GM18498 (cell line): Measurements from ENCODE around the gene HOXA9.

Experiments
- ATAC-seq: cut with Tn5 transposase; IDR thresholded peaks from one replicate; pipeline ENCODE4 v1.9.1; 2021; ENCODE audit warnings: mild to moderate bottlenecking, moderate library complexity; ENCODE audit not compliant: unreplicated experiment

HOXA9 gene

DNA sequence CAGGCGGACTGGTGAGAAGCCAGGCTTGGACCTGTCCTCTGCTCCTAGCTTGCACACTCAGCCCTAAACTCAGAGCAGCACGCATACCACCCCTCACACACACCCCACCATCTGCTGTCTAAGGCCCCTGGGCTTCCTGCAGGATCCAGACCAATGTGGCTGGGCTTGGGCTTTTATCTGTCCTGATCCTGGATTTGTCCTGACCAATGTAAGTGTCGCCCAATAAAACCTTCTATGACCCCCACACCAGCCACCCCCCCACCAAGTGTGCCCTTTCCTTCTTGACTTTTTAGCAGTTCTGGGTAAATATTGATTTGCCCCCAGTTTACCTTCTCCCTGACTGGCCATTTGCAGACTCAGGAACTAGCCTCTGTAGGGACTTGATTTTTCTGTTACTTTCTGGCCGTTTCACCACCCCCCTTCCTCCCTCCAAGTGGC lies 36.3 kb upstream of the HOXA9 start:
- no peak for ATAC-seq

DNA sequence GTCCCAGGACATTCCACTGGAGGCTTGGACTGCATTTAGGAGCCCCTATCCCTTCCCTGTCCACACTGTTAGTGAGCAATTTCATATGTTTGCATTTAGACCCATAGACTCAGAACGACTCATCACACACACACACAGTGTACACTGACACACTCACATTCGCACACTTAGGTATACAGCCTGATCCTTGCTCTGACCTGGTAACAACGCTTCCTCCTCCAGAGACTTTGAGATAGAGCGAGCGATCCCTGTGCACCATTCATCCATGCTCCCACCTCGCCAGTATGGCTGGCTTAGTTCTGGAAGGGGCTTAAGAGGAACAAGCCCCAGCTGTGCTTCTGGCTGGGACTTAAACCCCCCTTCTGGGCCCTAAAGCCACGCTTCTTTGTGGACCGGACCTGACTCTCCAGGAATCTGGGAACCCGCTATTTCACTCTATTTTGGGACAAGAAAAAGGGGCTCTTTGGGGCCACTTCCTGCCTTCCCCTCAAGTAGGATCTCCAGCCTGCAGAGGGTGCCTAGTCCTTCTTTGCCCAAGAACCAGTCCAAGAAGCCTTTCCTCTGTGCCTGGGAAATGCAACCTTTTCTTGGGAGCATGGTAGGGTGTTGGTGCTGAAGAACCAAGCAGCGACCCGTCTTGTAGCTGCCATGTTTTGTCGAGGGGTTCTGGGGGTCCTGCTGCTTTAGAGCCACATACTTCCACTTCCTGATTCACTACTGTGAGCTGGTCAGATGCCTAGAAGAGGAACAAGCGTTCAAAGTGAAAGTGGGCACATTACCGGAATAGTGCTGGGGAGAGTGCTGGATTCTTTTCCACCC lies 35.6 kb upstream of the HOXA9 start:
- ATAC-seq, result no peak

DNA sequence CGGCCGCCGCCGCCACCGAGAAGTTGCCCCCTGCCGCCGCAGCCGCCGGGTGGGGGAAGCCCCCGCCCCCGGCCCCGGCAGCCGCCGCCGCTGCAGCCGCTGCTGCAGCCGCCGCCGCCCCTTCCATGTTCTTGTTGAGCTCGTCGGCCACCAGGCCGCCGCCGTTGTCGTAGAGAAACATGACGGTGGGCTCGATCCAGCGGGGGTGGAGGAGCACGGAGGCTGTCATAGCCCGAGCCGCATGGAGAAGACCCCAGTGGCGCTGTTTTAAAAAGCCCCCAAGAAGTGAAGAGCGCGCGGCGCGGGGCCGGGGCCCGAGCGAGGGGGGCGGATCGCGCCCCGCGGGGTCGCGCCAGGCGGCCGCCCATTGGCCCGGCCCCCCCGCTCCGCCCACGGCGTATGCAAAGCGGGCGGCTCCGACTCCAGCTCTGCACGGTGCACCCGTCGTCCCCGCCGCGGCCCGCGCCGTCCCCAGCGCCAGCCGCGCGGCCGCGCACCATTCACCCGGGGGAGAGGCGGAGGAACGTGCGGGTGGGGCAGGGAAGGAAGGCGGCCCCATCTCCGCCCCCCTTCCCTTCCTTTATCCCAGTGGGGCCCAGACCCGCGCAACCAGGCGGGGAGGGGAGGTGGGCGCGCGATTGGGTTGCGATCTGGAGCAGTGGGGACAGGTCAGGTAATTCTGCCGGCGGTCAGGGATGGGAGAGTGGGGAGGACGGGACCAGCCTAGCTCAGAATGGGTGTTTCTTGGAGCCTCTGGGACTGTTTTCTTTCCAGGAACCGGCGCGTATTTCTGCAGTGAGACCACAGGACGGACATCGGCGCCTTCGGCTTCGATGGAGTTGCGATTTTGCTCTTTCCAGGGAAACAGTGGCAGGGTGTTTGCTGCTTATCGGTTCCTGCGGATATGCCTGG lies 34.8 kb upstream of the HOXA9 start, which contains the start of gene HOXA13:
Gene HOXA13 (minus strand): TSS at position 243 of the 912 bp plus-strand sequence. CDS start 14 bp downstream, at position 229.
- peak; percentile 48 for ATAC-seq

DNA sequence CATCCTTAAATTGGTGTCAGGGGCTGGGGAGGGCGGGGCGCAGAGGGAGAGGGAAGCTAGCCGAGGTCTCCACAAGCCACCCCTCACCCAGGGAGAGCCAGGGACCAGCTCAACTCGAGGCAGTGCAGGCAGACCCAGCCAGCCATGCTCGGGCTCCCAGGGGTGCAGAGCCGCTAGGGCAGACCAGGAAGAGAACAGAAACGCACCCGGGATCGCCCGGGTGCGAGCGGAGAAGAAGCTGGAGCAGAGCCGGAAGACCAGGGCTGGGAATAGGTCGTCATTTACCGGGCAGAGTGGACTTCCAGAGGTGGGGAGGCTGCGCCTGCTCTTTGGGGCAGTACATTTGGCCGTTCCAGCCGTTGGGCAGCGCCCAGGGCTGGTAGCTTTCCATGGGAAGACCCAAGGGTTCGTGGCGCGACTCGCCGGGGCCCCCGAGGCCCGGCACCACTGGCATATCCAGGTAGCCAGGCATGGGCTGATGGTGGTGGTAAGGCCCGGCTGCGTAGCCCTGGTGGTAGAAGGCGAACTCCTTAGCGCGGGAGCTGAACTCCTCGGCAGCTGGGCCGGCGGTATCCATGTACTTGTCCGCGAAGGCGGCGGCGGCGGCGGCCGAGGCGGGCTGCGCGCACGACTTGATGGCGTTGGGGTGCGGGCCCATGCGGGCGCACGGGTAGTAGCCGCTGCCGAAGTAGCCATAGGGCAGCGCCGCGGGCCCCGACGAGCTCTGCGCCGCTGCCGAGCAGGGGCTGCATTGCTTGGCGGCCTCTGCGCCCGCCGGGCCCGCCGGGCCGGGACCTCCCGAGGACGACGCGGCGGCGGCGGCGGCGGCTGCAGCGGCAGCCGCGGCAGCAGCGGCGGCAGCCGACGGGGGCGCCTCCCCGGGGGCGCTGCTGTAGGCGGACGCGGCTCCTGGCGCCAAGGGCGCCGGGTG lies 33.8 kb upstream of the HOXA9 start:
- ATAC-seq, result no peak

DNA sequence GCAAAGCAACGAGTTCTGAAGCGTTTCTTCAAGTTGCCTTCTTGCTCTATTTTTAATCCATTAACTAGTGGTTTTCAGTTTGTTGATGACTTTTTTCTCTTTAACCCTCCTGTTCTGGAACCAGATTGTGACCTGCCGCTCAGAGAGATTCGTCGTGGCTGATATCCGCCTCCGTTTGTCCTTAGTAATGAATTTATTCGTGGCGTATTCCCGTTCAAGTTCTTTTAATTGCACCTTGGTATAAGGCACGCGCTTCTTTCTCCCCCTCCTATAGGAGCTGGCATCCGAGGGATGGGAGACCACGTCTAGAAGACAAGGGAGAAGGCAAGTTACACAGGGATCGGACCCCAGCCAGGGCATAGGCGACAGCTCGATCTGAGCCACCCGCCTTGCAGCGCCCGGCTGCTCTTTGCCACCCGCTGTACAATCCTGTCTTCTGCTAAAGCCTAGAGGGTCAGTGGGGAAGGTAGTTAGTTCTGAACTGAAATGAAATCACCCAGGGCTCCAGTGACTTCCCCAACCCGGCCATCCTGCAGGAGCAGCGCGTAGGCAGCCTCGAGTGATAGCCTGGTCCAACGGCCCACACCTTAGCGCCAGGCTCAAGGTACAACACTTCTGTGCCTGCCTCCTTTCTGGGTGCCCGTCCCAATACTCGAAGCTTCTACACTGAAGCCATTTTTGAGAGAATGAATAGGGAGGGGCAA lies 33.0 kb upstream of the HOXA9 start:
- ATAC-seq, result no peak

DNA sequence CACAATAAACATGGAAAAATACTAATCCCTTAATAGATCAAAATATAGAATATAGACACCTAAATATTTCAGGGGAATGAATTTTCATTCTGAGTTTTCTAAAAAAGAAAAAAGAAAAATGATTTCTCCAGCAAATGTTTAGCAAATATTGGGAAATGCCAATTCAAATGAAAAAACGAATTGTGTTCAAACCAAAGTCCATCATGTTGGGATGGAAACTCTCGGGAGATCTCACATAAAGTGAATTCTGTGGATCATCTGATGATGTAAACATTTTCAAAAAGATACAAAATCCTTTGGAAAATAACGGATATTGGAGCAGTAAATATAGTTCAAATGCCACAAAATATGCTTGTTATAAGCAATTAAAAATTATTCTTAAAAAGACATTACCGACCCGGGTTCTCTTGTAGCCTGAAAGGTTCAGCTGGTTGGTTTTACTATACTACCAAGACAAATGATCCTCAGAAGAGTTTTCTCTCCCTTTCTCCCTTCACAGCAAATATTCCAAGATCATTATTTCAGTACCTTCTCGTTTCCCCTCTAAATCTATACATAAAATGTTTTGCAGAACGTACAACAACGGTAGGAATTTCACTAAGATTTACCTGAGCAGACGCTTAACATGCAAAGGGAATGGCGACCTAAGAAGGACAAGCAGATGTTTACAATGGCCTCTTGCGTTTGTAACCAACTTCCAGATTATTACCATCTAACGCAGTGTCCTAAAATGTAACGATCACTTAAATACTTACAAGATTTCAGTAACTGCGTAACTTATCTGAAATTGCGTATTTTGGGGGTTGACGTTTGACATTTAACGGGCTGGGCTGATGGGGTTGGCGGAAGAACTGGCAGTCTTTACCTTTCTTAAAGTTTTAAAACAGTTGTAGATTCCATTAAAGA lies 32.1 kb upstream of the HOXA9 start:
- ATAC-seq, result no peak

DNA sequence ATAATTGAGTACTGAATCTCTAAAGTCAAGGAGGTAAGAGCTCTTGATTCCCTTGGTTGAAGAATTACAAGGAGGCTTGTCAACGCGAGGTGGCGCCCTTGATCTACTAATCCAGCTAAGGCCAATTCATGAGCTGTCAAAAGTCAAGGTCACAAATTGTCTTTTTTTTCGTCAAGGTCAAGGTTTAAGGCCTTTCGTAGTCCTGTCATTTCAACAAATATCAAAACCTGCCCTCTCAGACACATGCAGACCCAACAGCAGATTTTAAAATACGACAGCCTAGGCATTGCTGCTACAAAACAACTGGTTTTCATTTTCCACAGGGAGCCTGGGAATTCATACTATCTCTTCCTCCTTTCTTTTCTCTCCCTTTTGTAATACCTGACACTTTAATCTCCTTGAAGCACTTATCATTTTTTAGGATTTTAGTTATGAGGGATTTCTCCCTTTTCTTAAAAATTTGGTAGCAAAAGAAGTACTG lies 31.0 kb upstream of the HOXA9 start:
- no peak for ATAC-seq

DNA sequence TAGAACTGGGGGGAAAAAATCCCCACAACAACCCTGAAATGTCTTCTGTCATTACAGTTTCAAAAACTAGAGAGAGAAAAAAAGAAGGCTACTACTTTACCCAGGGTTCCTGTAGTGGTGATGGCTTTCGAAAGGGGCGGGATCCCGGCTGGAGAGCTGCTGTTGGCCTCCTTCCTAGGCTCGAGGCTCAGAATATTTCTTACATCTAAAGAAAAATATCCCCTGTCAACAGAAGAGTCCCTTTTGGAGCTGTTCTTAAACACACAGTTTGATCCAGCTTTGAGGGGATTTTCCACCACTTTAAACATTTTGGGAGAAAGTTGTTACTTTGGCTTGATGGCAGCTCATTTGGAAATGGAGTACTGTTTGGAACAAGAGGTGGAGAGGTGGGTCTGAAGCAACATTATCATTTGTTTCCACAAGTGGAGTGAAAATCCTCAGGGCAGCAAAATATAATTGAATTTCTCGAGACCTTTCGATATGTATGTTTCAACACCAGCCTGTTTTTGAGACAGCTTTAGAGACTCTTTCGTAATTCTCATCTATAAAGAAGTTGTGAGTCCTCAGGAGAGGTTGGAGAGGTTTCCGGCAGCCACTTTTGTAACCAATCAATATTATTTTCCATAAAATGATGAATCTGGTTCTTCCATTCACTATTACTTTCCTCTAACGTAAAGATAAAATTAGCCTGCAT lies 29.5 kb upstream of the HOXA9 start:
- ATAC-seq, result no peak

DNA sequence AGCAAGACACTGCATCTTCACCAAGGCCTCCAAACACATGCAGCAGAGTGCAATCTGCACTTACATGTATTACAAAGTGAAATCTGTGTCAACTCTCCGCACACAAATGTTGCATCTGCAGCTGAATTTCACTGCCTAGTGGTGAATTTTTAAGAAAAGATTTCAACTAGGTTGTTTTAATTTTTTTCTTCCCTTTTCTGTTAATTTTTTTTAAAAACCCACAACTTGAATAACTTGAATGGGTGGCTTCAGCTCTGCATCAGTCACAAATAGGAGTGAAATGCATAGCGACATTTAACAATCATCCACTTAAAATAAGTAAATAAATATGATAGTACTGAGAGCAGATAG lies 28.6 kb upstream of the HOXA9 start:
- no peak for ATAC-seq

DNA sequence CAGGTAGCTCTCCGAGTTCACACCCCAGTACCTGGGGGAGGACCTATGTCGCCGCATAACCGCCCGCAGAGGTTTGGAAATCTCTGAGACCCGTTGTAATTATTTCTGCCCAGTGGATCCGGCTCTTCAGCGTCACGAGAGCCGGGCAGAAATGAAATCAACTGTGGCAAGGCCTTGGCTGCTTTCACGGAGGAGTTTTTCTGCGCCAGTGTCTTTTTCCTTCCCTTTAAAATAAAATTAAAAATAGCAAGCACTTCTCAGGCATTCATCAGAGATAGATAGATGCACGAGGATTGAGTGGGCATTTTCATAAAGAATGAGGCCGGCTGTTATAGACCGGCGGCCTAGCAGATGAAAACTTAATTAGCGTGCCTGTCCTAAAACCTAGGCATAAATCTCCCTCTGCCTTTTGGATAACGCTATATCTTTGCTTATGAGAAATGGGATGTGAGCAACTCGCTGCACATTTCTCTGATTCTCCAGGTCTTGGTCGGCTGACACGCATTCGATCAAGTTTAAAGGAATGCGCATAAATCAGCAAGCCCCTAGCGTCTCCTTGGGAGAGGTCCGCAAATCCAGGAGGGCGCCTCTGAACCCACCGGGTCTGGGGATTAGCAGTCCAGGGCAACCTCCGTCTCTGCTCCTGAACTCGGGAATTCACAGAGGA lies 28.1 kb upstream of the HOXA9 start:
- ATAC-seq, result no peak

DNA sequence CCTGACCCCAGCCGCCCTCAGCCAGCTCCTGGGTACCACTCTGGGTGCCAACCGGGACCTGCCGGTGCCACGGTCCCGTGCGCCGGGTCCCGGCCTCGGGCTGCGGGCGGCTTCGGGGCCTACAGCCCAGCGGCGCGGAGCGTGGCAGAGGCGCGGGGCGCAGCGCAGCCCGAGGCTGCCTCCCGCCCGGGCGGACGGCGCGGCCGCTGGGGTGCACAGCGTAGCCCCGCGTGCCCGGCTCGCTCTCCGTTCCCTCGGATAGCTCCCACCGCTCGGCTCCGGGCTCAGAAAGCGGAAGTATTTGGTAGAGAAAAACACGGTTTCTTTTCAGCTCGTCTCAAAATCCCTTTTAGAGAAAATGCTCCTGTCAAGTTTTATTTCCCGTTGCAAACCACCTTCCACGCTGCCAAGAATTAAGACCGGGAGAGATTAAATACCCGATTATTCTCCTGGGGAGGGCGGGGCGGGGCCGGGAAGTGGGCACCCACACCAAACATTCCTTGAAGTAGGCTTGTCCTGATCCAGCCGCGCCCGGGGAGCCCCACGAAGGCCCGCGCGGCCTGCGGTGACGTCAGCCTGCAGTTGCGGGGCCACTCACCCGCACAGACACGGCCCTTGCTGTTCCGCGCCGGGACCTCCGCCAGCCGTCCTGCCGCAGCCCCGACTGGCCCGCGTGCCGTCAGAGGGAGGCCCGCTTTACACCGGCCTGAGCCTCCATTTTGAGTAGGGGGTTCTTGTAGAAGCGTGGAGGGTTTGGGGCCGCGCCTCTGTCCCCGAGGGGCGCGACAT lies 27.4 kb upstream of the HOXA9 start:
- no peak for ATAC-seq

DNA sequence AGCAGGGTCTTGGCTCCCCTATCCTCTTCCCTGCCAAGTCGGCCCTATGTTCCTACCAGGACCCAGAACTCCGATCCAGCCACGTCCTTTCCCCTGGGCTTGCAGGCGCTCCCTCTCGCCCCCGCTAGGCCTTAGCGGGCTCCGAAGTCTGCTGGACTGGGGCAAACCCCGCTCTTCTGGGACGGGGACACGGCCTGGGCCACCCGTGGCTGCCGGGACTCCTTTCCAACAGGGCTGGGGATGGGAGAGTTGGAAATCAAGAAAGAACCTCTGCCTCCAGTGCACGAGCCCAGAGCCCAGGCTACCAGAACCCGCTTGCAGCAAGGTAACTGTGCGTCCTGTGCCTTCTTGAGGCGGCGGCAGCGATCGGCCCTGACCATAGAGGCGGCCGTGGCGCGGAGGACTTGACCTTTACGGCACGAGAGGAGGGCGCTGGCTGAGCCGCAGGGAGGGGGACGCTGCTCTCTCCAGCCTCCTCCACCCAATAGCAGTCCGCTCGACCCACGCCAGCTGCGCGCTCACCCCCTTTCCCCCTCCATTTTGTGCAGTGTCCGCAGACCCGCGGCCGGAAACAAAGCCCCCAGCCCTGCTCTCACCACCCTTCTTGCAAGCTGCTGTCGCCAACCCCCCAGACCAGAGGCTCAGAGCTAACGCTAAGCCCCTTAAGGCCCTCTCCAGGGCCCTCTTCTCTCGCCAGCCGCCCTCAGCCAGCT lies 26.7 kb upstream of the HOXA9 start:
- ATAC-seq, result no peak

DNA sequence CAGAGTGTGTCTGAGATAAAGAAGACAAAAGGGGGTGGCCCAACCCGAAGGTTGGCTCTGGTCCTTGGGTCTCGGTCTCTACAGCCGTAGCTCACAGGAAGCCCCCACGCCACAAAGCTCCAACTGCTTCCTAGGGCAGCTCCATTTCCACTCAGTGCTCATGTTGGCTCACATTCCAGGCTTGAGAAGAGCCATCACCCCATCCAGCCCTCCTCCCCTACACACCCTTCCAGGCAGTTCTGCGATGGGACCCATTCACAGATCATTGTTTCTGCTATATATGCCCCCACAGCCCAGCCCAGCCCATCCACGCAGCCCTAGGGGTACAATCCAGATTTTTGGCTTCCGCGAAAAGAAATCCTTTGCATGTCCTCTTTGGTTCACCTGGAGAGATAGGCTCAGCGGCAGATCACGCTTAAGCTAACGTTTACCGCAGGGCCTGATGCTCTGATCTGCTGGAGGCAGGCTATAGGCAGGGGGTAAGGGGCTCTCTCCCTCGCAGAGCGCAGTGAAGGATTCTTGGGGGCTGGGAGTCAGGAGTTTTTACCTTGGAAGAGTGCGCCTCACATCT lies 25.9 kb upstream of the HOXA9 start:
- no peak for ATAC-seq

DNA sequence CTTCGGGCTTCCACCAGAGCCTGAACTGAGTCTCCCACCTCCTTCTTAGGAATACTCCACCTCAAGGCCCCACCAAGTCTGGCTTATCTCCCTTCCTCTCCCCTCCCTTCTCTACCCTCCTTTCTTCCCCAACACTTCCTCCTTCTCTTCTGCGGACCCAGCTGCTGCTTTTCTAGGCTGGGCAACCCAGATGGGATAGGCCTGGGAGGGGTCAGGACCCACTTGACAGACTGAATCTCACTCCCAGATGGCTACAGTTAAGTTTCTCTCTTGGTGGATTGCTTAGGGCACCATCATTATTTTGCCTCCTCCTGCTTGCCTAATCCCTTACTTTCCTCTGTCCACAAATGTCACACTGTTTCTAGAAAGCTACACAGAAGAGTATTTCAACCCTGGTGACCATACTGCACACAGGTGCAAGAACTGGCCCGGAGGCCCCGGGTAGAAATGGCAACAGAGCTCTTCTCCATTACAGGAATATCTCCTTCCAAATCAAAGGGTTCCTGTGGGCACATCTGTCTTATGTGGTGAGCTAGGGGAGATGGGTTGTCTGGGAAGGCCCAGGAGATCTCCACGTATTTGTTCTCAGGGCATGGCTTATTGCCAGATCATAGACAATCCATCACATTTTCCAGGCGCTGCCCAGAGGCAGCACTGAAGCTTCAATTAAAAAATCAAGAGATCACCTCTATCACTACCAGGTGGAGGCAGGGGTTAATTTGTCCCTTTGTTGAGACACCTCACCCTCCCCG lies 24.8 kb upstream of the HOXA9 start:
- ATAC-seq, result no peak

DNA sequence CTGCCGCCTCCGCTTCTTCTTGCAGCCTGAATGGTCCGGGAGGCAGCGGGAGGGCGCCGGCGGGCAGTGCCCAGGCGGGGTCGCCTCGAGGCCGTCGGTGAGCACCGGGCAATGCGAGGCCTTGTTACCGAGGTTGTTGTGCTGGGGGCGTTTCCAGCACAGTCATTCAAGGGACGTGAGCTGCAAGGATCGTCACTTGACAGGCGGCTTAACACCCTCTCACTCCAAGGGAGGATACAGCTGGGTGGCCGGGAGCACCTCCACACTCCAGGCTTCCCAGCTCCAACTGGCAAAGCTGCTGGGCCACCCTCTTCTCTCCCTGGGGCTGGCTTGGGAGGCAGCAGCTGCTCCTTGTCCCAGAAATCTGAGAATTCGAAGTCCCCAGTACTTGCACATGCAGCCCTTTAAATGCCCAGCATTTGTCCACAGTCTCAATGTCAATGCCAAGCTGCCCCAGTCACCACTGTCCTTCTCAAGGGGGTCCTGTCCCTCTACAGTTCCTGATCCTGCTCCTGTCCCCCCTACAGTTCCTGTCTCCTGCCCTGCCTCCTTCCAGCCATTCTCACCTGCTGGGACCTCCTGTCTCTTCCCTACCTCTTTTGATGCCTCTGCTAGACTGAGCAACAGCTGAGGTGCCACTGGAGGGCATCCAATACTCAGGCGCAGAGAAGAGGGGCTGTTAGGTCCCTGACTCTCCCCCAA lies 24.1 kb upstream of the HOXA9 start:
- no peak for ATAC-seq
